ENCODE results near the gene CNTFR. TPM values are rescaled to one million over a fixed set of nuclear protein-coding genes. Genes with fewer than 3 reads are reported as not detected.

CNTFR gene
- total and polyA plus RNA-seq, 2 donors (not counting 1 experiment from before 2014, with no cell fraction given), result not detected

DNA sequence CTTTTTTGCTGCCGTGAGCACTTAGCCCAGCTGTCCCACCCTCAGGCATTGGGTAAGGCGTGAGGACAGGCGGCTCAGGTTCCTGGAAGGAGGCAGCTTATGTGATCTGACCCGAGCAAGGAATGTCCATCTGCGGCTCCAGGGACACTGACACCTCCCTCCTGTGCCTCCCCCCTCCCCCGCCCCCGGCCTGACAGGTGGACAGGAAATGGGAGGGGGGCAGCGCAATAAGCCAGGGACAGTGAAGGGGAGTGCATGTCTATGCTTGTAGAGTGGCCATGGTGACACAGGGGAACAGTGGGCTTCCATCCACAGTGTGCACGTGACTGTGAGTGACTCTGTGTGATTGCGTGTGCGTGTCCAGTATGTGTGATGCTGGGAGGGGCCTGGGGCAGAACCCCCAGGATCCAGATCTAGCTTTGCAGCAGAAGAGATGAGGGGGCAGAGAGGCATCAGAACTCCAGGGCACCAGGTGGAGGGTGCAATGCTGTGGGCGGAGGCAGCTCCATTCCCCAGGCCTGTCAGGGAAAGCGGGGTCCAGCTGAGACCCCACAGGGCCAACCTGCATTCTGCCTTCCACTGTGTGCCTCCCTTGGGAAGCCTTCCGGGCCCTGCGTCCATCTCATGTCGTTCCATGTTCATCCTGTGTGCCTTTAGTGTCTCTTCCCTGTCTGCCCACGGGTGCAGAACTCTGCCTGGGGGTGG, 30.5 kb downstream of the CNTFR start:
- H3K36me3 ChIP-seq (replicated peaks in 1 of 2; ENCODE audit: control extremely low read depth in 1 of 2, control insufficient read depth in 1 of 2, extremely low read depth in 1 of 2, insufficient read depth in 2 of 2, low read length in 1 of 2), result no peaks in the 10 kb centered on the region
- no peaks in the 10 kb centered on the region for H3K4me1 ChIP-seq (ENCODE audit: control insufficient read depth in 2 of 2, insufficient read depth in 2 of 2, low read length in 2 of 2)
- intact Hi-C loops (cut with micrococcal nuclease), result no loop called here
- H3K4me3 ChIP-seq (ENCODE audit: control extremely low read depth in 1 of 5, extremely low read depth in 1 of 5, insufficient read depth in 1 of 5, low read depth in 2 of 5, low read length in 4 of 5), result no peak overlapping the region
- Mint-ChIP-seq H3K27ac (no peak overlapping the region), H3K4me1 (no peaks in the 10 kb centered on the region), H3K9me3 (ENCODE audit: insufficient read depth) (peaks cover 6% of the 10 kb centered on the region), H3K4me3 (no peak overlapping the region), H3K27me3 (peaks cover 67% of the 10 kb centered on the region)
- H2AFZ ChIP-seq (ENCODE audit: insufficient read depth, low read depth, low read length, poor library complexity, severe bottlenecking), result no peak overlapping the region
- no peak for ATAC-seq (ENCODE audit: low read depth)
- POLR2A ChIA-PET, result no interaction called here
- H3K9me3 ChIP-seq (ENCODE audit: control extremely low read depth in 1 of 3, control insufficient read depth in 2 of 3, insufficient read depth in 1 of 3, low read length in 2 of 3), result peaks cover 0 to 18% (median 7%) of the 10 kb centered on the region in 3 donors
- peaks cover 0 to 26% (median 6%) of the 10 kb centered on the region in 4 experiments for H3K27me3 ChIP-seq (replicated peaks in 1 of 4; ENCODE audit: control extremely low read depth in 1 of 4, control insufficient read depth in 3 of 4, insufficient read depth in 4 of 4, low read length in 3 of 4)
- WGBS (ENCODE audit: insufficient coverage), result 79% methylated on average over 12 of the region's 17 CpGs
- no peak for TF ChIP-seq EZH2 (IDR thresholded peaks at IDR 0.05; ENCODE audit: borderline replicate concordance, insufficient read depth, low read depth, low read length, poor library complexity, severe bottlenecking)
- no peak for TF ChIP-seq CTCF (IDR thresholded peaks at IDR 0.05)
- no peak for DNase-seq
- H3K4me2 ChIP-seq (replicated peaks; ENCODE audit: low read depth, low read length, poor library complexity, severe bottlenecking), result no peak overlapping the region
- no peak overlapping the region for H3K9ac ChIP-seq (ENCODE audit: low read length)
- H3K79me2 ChIP-seq (ENCODE audit: control insufficient read depth, insufficient read depth, low read length), result no peaks in the 10 kb centered on the region
- no peaks in the 10 kb centered on the region for H4K20me1 ChIP-seq (ENCODE audit: control insufficient read depth, insufficient read depth, low read length, poor library complexity, severe bottlenecking)
- CTCF ChIA-PET, result interaction anchor here (1.2 kb wide), 1 partner anchor 12 kb away, joined by 3 read pairs; no protein-coding TSS in a partner anchor
- no peak overlapping the region for H3K27ac ChIP-seq (ENCODE audit: low read length in 2 of 2)

DNA sequence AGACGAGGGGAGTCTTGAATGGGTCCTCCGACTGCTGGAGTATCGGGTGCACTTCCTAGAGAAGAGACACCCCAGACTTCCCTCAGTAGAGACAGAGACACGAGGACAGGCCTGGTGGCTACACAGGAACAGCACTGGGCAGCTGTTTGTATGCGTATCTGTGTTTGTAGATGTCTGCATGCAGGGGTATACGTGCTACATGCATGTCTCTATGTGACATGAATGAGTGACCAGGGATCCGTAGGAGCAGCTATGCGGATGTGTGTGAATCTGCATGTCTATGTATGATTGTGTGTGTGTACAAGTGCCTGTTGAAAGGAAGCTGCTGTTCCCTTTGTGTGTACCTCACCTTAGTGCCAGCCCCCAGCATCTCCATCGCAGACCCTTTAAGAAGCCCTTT, 31.2 kb downstream of the CNTFR start:
- no peaks in the 10 kb centered on the region for H3K79me2 ChIP-seq (ENCODE audit: control insufficient read depth, insufficient read depth, low read length)
- ATAC-seq (ENCODE audit: low read depth), result no peak
- peaks cover 0 to 26% (median 6%) of the 10 kb centered on the region in 4 experiments for H3K27me3 ChIP-seq (replicated peaks in 1 of 4; ENCODE audit: control extremely low read depth in 1 of 4, control insufficient read depth in 3 of 4, insufficient read depth in 4 of 4, low read length in 3 of 4)
- H3K9ac ChIP-seq (ENCODE audit: low read length), result no peak overlapping the region
- H3K4me3 ChIP-seq (ENCODE audit: control extremely low read depth in 1 of 5, extremely low read depth in 1 of 5, insufficient read depth in 1 of 5, low read depth in 2 of 5, low read length in 4 of 5), result no peak overlapping the region
- DNase-seq, result no peak
- Mint-ChIP-seq H3K4me3 (no peak overlapping the region), H3K4me1 (no peaks in the 10 kb centered on the region), H3K27ac (no peak overlapping the region), H3K9me3 (ENCODE audit: insufficient read depth) (peaks cover 4% of the 10 kb centered on the region), H3K27me3 (peaks cover 60% of the 10 kb centered on the region)
- no peak overlapping the region for H2AFZ ChIP-seq (ENCODE audit: insufficient read depth, low read depth, low read length, poor library complexity, severe bottlenecking)
- ChIA-PET POLR2A (no interaction called here), CTCF (interaction anchor here (1.2 kb wide), 1 partner anchor 11 kb away, joined by 3 read pairs; no protein-coding TSS in a partner anchor)
- intact Hi-C loops (cut with micrococcal nuclease), result no loop called here
- TF ChIP-seq EZH2 (IDR thresholded peaks at IDR 0.05; ENCODE audit: borderline replicate concordance, insufficient read depth, low read depth, low read length, poor library complexity, severe bottlenecking), result no peak
- no peak for TF ChIP-seq CTCF (IDR thresholded peaks at IDR 0.05)
- H3K36me3 ChIP-seq (replicated peaks in 1 of 2; ENCODE audit: control extremely low read depth in 1 of 2, control insufficient read depth in 1 of 2, extremely low read depth in 1 of 2, insufficient read depth in 2 of 2, low read length in 1 of 2), result no peaks in the 10 kb centered on the region
- H3K4me1 ChIP-seq (ENCODE audit: control insufficient read depth in 2 of 2, insufficient read depth in 2 of 2, low read length in 2 of 2), result no peaks in the 10 kb centered on the region
- H3K4me2 ChIP-seq (replicated peaks; ENCODE audit: low read depth, low read length, poor library complexity, severe bottlenecking), result no peak overlapping the region
- 85% methylated on average over 7 of the region's 9 CpGs for WGBS (ENCODE audit: insufficient coverage)
- H4K20me1 ChIP-seq (ENCODE audit: control insufficient read depth, insufficient read depth, low read length, poor library complexity, severe bottlenecking), result no peaks in the 10 kb centered on the region
- no peak overlapping the region for H3K27ac ChIP-seq (ENCODE audit: low read length in 2 of 2)
- peaks cover 0 to 18% (median 7%) of the 10 kb centered on the region in 3 donors for H3K9me3 ChIP-seq (ENCODE audit: control extremely low read depth in 1 of 3, control insufficient read depth in 2 of 3, insufficient read depth in 1 of 3, low read length in 2 of 3)

All from B cell (primary cell).